Adrenal gland (tissue), 12 donors: ENCODE data around the gene COL9A3. TPM values are rescaled to one million over a fixed set of nuclear protein-coding genes. Genes with fewer than 3 reads are reported as not detected.
A peak's percentile ranks its signal among the peaks of the same experiment; 100 is the strongest.

Experiments
- DNase-seq, 7 donors: peaks; one replicate each; pipeline ENCODE4 v3.0.0-alpha.2; 2019 to 2020
- H3K27ac ChIP-seq, 5 donors: fragments of 200-600 bp; sonication (generic) in 4 of 5; 1 replicate in 3 of 5; 2 replicates in 2 of 5; pipeline versions ENCODE4 v1.5.1 to v1.8.0; 2016 to 2020; ENCODE audit warnings: mild to moderate bottlenecking in 1 of 5
- H3K27me3 ChIP-seq: fragments of 200-600 bp; 2 replicates; pipeline ENCODE4 v1.8.0; 2021
- H3K36me3 ChIP-seq, 2 donors: fragments of 200-600 bp; replicated peaks in 1 of 2; 1 replicate in 1 of 2; 2 replicates in 1 of 2; pipeline versions ENCODE4 v1.5.1 to v1.8.0; 2018 to 2022
- H3K4me1 ChIP-seq, 2 donors: fragments of 200-600 bp; replicated peaks in 1 of 2; 1 replicate in 1 of 2; 2 replicates in 1 of 2; pipeline versions ENCODE4 v1.5.1 to v1.8.0; 2018 to 2021
- H3K4me3 ChIP-seq, 4 donors: fragments of 200-600 bp; sonication (generic) in 3 of 4; one replicate each; pipeline ENCODE4 v1.5.1; 2016 to 2018
- H3K9me3 ChIP-seq, 3 donors: fragments of 200-600 bp; sonication (generic) in 1 of 3; replicated peaks in 1 of 3; 1 replicate in 2 of 3; 2 replicates in 1 of 3; pipeline versions ENCODE4 v1.5.1 to v1.8.0; 2016 to 2021
- POLR2A ChIP-seq, 2 donors: fragments of 450-650 bp; IDR thresholded peaks; one replicate each; pipeline ENCODE4 v1.6.1; 2017; ENCODE audit warnings: antibody characterized with exemption in 2 of 2, mild to moderate bottlenecking in 2 of 2, moderate library complexity in 1 of 2
- WGBS, 4 donors: extraction: QIAGEN DNeasy Blood & Tissue Kit in 2 of 4; methylation state at CpG; one replicate each; pipeline versions ENCODE4 v1.1.5 to v1.1.7; 2013 to 2017; 5-methylcytosine and 5-hydroxymethylcytosine counted together
- intact Hi-C, 2 donors: fragments of 100-400 bp; cut with DNase I; formaldehyde crosslinking; loops; one replicate each; pipeline versions ENCODE4 v1.14.1 to v1.15.0; 2022 to 2023
- polyA plus RNA-seq, 3 donors: library from polyadenylated mRNA; stranded (reverse); fragments of 200-250 nt in 2 of 3; fragments of 350-450 nt in 1 of 3; fragmentation: Illumina TruSeq in 1 of 3; extraction: RNeasy Lipid Tissue Mini Kit (QIAGEN cat#74804) in 1 of 3; gene quantifications; one replicate each; pipeline ENCODE4 v1.2.3, GENCODE V29; 2013 to 2014
- total RNA-seq, 9 donors: library from RNA; depleted of rRNA in 4 of 9; stranded (reverse); fragments of >200 nt in 4 of 9; fragments of 120-200 nt in 1 of 9; fragmentation: NEBNext Ultra II Directional in 1 of 9; extraction: Animal tissue kit (Norgen Biotek cat#: 25700) in 1 of 9; gene quantifications; one replicate each; pipeline versions ENCODE4 v1.1.0 to v1.2.4, GENCODE V29; 2013 to 2023
- TF ChIP-seq, protein P1 (sequence below), 6 experiments: fragments of 450-650 bp in 4 of 6; fragments of 200-600 bp in 2 of 6; sonication (generic) in 1 of 6; IDR thresholded peaks; 1 replicate in 5 of 6; 2 replicates in 1 of 6; pipeline versions ENCODE4 v1.5.1 to v1.8.0; 2016 to 2021; ENCODE audit warnings: antibody characterized with exemption in 6 of 6, mild to moderate bottlenecking in 2 of 6, moderate library complexity in 1 of 6
- donor health status: healthy with polysubstance abuse.
- donor health status: Bipolar disorder and iron deficiency.
- donor health status: DM: yes; HTN: yes; CAD: no.
- donor health status: DM: no; HTN: no; CAD: no.
- donor health status: DM: no; HTN: no; CAD: no.
- donor health status: DM: yes; HTN: yes; CAD: no.

Gene COL9A3
- total and polyA plus RNA-seq, 12 donors: 0.22 to 27.8 (median 1.4) TPM

DNA sequence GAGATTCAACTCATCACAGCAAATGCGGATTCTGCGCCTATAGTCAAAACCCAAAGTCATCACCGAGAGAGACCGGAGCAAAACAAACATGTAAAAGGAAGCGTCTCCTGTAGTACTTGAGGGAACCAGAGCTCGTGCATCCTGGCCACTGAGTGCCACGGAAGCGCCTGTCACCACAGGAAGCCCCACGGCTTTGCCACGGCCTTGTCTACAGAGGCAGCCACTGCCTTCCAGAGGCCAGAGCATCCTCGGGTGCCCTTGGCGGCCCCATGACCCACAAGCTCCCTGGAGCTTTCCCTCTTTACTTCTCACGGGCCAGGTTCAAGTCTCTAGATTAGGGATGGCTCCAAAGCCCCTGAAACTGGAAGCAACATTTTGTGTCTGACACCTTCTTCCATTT, 37.3 kb downstream of the COL9A3 start:
- Histone ChIP-seq H3K4me1 (no peaks in the 10 kb centered on the region), H3K9me3 (no peaks in the 10 kb centered on the region), H3K27ac (no peak overlapping the region), H3K27me3 (no peaks in the 10 kb centered on the region), H3K4me3 (no peak overlapping the region), H3K36me3 (peaks cover 0 to 5% of the 10 kb centered on the region in 2 donors)
- peak in 1 of 7 donors; percentile 10 for DNase-seq
- intact Hi-C loops: no loop called here
- no peak for TF ChIP-seq POLR2A (IDR thresholded peaks at IDR 0.05)
- TF ChIP-seq, protein P1, sequence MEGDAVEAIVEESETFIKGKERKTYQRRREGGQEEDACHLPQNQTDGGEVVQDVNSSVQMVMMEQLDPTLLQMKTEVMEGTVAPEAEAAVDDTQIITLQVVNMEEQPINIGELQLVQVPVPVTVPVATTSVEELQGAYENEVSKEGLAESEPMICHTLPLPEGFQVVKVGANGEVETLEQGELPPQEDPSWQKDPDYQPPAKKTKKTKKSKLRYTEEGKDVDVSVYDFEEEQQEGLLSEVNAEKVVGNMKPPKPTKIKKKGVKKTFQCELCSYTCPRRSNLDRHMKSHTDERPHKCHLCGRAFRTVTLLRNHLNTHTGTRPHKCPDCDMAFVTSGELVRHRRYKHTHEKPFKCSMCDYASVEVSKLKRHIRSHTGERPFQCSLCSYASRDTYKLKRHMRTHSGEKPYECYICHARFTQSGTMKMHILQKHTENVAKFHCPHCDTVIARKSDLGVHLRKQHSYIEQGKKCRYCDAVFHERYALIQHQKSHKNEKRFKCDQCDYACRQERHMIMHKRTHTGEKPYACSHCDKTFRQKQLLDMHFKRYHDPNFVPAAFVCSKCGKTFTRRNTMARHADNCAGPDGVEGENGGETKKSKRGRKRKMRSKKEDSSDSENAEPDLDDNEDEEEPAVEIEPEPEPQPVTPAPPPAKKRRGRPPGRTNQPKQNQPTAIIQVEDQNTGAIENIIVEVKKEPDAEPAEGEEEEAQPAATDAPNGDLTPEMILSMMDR (IDR thresholded peaks at IDR 0.05): no peak
- WGBS, 4 donors: 93 to 96% (median 95%) methylated on average over 9 to 13 of the region's 13 CpGs

DNA sequence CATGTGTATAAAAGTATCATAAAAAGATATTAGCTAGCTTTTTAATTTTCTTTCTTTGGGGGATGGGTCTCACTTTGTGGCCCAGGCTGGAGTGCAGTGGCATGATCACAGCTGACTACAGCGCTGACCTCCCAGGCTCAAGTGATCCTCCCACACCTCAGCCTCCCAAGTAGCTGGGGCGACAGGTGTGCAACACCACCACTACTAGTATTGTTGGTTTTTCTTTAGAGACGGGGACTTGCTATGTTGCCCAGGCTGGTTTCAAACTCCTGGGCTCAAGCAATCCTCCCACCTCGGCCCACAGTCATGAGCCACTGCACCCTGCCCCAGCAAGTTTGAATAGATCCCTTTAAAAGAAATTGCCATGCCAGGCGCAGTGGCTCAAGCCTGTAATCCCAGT, 38.3 kb downstream of the COL9A3 start:
- no peak for DNase-seq
- no peak for TF ChIP-seq POLR2A (IDR thresholded peaks at IDR 0.05)
- TF ChIP-seq, protein P1 (IDR thresholded peaks at IDR 0.05): no peak
- Histone ChIP-seq H3K27me3 (no peaks in the 10 kb centered on the region), H3K4me3 (no peak overlapping the region), H3K36me3 (peaks cover 0 to 5% of the 10 kb centered on the region in 2 donors), H3K27ac (no peak overlapping the region), H3K9me3 (no peaks in the 10 kb centered on the region), H3K4me1 (peaks cover 0 to 3% of the 10 kb centered on the region in 2 donors)
- intact Hi-C loops: no loop called here
- 84 to 97% (median 95%) methylated on average over 4 to 5 of the region's 5 CpGs for WGBS, 4 donors

DNA sequence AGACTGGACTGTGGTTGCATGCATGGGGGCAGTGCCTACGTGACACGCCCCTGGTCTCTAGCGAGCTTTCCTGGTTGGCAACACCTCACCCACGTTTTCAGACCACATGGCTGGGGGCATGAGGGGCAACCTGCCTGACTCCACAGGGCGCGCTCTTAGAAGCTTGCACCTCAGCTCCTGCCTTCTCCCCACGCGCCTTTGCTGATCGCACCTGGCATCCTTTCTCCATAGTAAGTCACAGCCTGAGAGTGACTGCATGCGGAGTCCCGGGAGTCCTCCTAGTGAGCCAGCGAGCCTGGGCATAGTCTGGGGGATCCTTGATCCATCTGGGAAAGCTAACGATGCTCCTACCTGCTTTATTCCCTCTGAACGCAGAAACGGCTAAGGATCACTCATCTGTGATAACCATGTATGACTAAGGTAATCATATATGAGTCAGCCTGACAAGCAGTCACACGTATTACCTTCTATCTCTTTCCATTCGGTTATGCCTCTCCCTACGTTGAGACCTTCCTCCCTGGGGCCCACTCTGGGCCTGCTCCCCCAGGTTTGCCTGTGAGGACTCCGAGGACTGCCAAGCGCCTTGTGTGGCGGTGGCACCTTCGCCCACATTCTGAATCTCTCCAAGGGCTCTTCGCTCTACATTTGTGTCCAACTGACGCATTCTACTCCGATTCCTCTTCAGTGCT, 40.2 kb downstream of the COL9A3 start:
- Histone ChIP-seq H3K9me3 (no peaks in the 10 kb centered on the region), H3K4me3 (no peak overlapping the region), H3K4me1 (peaks cover 0 to 10% of the 10 kb centered on the region in 2 donors), H3K27ac (no peak overlapping the region), H3K27me3 (no peaks in the 10 kb centered on the region), H3K36me3 (peaks cover 0 to 5% of the 10 kb centered on the region in 2 donors)
- WGBS, 4 donors: 90 to 96% (median 93%) methylated on average over 23 to 25 of the region's 25 CpGs
- intact Hi-C loops: no loop called here
- no peak for TF ChIP-seq POLR2A (IDR thresholded peaks at IDR 0.05)
- TF ChIP-seq, protein P1 (IDR thresholded peaks at IDR 0.05): no peak
- DNase-seq: peak in 1 of 7 donors; percentile 9

DNA sequence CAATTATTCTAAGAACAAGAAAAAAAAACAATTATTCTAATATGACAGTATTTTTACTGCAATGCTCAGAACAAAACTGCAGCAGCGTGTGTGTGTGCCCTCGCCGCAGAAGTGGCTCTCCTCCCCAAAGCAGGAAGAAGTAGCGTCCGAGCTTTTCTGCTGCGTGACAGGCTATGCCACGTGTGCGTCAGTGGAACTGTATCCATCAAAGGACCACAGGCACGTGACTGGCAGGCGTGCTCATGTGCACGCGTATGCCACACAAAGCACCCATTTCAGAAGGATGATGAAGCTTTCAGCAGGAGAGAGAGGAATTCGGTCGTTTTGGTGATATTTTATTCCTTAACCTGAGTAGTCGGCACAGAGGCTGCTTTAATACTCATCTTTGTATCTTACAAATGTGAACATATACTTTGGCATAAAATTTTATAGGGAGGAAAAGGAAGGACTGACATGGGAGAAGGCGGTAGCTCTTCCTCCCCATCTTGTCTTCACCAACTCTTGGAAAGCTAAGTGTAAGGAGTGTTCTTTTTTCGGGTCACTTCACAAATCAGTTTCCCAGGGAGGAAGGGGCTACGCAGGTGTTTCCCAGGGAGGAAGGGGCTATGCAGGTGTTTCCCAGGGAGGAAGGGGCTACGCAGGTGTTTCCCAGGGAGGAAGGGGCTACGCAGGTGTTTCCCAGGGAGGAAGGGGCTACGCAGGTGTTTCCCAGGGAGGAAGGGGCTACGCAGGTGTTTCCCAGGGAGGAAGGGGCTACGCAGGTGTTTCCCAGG, 41.4 kb downstream of the COL9A3 start:
- DNase-seq: peak in 1 of 7 donors; percentile 9

More for the DNA sequence above, 41.4 kb downstream of the COL9A3 start:
- intact Hi-C loops: no loop called here
- WGBS, 4 donors: 87 to 94% (median 90%) methylated on average over 18 to 19 of the region's 23 CpGs
- peaks cover 0 to 10% of the 10 kb centered on the region in 2 donors for H3K4me1 ChIP-seq
- H3K9me3 ChIP-seq: no peaks in the 10 kb centered on the region
- no peak overlapping the region for H3K4me3 ChIP-seq
- H3K27me3 ChIP-seq: no peaks in the 10 kb centered on the region
- H3K27ac ChIP-seq: no peak overlapping the region
- no peaks in the 10 kb centered on the region for H3K36me3 ChIP-seq
- TF ChIP-seq POLR2A (IDR thresholded peaks at IDR 0.05): no peak
- TF ChIP-seq, protein P1 (IDR thresholded peaks at IDR 0.05): no peak
